Thoracic aorta (tissue), 2 donors: Measurements from ENCODE around the gene DIP2A. TPM values are rescaled to one million over a fixed set of nuclear protein-coding genes. Genes with fewer than 3 reads are reported as not detected.

ENCODE experiments used
- ATAC-seq: fragments of 150-250 bp; one replicate; pipeline ENCODE4 v1.8.0; 2017; ENCODE audit warnings: low read depth; ENCODE audit not compliant: insufficient number of reproducible peaks, low FRiP score
- DNase-seq: peaks from one replicate; pipeline ENCODE4 v3.0.0-alpha.2; 2020; ENCODE audit warnings: low spot score
- H3K27ac ChIP-seq, 2 donors: fragments of 200-600 bp; sonication (generic); 1 replicate in 1 of 2; 2 replicates in 1 of 2; pipeline ENCODE4 v1.5.1; 2016; ENCODE audit warnings: mild to moderate bottlenecking in 2 of 2, moderate library complexity in 2 of 2
- H3K27me3 ChIP-seq: fragments of 200-600 bp; sonication (generic); replicated peaks from 2 replicates; pipeline ENCODE4 v1.6.0; 2016; ENCODE audit warnings: mild to moderate bottlenecking; ENCODE audit not compliant: insufficient read depth
- H3K36me3 ChIP-seq: fragments of 200-600 bp; sonication (generic); one replicate; pipeline ENCODE4 v1.5.1; 2016
- H3K4me1 ChIP-seq, 2 donors: fragments of 200-600 bp; sonication (generic); 1 replicate in 1 of 2; 2 replicates in 1 of 2; pipeline versions ENCODE4 v1.5.1 to v1.6.0; 2016; ENCODE audit warnings: low read depth in 2 of 2, mild to moderate bottlenecking in 1 of 2; ENCODE audit not compliant: control insufficient read depth in 1 of 2
- H3K4me3 ChIP-seq: fragments of 200-600 bp; sonication (generic); 2 replicates; pipeline ENCODE4 v1.5.1; 2016; ENCODE audit warnings: mild to moderate bottlenecking
- H3K9me3 ChIP-seq: fragments of 200-600 bp; sonication (generic); 2 replicates; pipeline ENCODE4 v1.5.1; 2016
- total RNA-seq, 2 donors: library from RNA; depleted of rRNA; stranded (reverse); fragments of >200 nt; gene quantifications; one replicate each; pipeline versions ENCODE4 v1.1.0 to v1.2.3, GENCODE V29; 2016
- TF ChIP-seq, protein P1 (sequence below): fragments of 200-600 bp; sonication (generic); IDR thresholded peaks from one replicate; pipeline ENCODE4 v1.5.1; 2019; ENCODE audit warnings: antibody characterized with exemption

Gene DIP2A
- total RNA-seq, 2 donors from 2014 or later: 47.7 to 58.3 TPM

- no peak for ATAC-seq
Observed at GRCh38 chr21:46551636-46552241, 93.0 kb downstream of the DIP2A start.

DNA sequence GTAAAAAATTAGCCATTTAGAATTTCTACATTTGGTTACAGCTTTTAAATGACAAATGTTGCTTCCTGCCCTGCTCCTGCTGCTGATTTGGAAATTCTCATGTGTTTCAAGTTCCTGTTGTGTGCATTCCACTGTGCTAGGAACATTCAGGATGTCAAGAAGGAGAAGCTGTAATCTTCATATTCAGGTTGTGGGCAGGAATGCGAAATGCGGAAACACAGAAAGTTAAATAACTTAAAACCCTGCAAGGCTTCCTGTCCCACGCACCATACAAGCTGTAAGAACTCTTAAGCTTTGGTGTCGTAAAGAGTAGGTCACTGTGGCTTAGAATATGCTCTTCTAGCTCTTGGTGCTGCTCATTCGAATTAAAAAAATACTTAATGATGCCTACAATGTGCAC lies 93.6 kb downstream of the DIP2A start:
- TF ChIP-seq, protein P1, sequence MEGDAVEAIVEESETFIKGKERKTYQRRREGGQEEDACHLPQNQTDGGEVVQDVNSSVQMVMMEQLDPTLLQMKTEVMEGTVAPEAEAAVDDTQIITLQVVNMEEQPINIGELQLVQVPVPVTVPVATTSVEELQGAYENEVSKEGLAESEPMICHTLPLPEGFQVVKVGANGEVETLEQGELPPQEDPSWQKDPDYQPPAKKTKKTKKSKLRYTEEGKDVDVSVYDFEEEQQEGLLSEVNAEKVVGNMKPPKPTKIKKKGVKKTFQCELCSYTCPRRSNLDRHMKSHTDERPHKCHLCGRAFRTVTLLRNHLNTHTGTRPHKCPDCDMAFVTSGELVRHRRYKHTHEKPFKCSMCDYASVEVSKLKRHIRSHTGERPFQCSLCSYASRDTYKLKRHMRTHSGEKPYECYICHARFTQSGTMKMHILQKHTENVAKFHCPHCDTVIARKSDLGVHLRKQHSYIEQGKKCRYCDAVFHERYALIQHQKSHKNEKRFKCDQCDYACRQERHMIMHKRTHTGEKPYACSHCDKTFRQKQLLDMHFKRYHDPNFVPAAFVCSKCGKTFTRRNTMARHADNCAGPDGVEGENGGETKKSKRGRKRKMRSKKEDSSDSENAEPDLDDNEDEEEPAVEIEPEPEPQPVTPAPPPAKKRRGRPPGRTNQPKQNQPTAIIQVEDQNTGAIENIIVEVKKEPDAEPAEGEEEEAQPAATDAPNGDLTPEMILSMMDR: no peak
- Histone ChIP-seq H3K36me3 (peaks cover 42% of the 10 kb centered on the region), H3K4me1 (no peaks in the 10 kb centered on the region), H3K27ac (no peak overlapping the region), H3K9me3 (no peaks in the 10 kb centered on the region), H3K27me3 (no peaks in the 10 kb centered on the region), H3K4me3 (peak overlapping the region; percentile 50)
- ATAC-seq: no peak
- DNase-seq: no peak

More at GRCh38 chr21:46551636-46552241, 93.0 kb downstream of the DIP2A start:
- H3K4me1 ChIP-seq: no peaks in the 10 kb centered on the region
- no peaks in the 10 kb centered on the region for H3K27me3 ChIP-seq
- H3K36me3 ChIP-seq: peaks cover 40% of the 10 kb centered on the region
- no peaks in the 10 kb centered on the region for H3K9me3 ChIP-seq
- peak overlapping the region in 1 of 2 donors; percentile 26 for H3K27ac ChIP-seq
- peak overlapping the region; percentile 50 for H3K4me3 ChIP-seq
- DNase-seq: no peak
- TF ChIP-seq, protein P1: no peak

GRCh38 chr21:46552865-46553379 lies 94.2 kb downstream of the DIP2A start:
- Histone ChIP-seq H3K27me3 (no peaks in the 10 kb centered on the region), H3K36me3 (peaks cover 47% of the 10 kb centered on the region), H3K4me3 (no peak overlapping the region), H3K9me3 (no peaks in the 10 kb centered on the region), H3K27ac (no peak overlapping the region), H3K4me1 (no peaks in the 10 kb centered on the region)
- TF ChIP-seq, protein P1: no peak
- DNase-seq (no peak), ATAC-seq (no peak)

DNA sequence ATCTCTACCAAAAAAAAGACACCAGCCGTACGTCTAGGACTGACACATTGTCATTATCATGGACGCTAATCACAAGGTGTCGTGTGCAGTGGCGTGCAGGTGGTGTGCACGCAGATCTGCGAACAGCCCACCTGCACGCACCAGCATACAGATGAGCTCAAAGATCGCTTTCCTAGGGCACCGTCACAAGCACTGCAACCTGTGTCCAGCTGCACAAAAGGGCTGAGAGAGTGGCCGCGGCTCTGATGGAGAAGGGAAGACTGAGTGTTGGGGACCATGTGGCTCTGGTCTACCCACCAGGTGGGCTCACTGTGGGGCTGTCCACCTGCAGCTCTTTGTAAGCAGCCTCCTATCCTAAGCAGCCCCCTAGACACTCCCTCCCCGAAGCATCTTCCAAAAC lies 95.3 kb downstream of the DIP2A start:
- TF ChIP-seq, protein P1: no peak
- H3K36me3 ChIP-seq: peaks cover 47% of the 10 kb centered on the region
- no peaks in the 10 kb centered on the region for H3K27me3 ChIP-seq
- ATAC-seq: no peak
- no peaks in the 10 kb centered on the region for H3K4me1 ChIP-seq
- no peak overlapping the region for H3K27ac ChIP-seq
- H3K9me3 ChIP-seq: no peaks in the 10 kb centered on the region
- DNase-seq: no peak
- H3K4me3 ChIP-seq: no peak overlapping the region

DNA sequence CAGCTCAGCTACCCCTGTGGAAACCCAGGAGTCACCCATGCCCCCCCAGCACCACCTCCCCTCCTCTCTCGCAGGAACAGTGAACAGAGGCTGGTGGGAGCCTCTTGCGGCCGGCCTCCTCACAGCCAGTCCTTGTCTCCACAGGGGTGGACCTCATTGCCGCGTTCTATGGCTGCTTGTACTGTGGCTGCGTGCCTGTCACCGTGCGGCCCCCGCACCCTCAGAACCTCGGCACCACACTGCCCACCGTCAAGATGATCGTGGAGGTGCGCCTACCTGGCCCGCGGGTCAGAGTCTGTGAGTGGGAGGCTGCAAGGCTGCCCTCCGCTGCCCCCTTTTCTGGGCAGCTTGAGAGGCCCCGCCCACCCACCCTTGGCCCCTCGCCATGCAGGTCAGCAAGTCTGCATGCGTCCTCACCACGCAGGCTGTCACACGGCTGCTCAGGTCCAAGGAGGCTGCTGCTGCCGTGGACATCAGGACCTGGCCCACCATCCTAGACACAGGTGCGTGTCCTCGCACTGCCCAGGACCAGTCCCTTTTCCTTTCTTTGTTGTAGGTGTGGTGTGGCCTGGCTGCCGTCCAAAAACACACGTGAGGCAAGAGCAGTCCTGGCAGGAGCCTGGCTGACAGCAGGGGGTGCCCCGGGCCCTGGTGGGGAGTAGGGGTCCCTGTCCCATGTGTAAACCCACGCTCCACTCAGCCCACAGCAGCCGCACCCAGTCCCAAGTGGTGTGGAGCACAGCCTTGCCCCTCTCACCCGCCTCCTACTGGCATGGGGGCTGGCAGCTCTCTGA lies 95.9 kb downstream of the DIP2A start:
- H3K4me3 ChIP-seq: no peak overlapping the region
- H3K27ac ChIP-seq: no peak overlapping the region
- H3K36me3 ChIP-seq: peaks cover 47% of the 10 kb centered on the region
- H3K4me1 ChIP-seq: no peaks in the 10 kb centered on the region
- H3K27me3 ChIP-seq: no peaks in the 10 kb centered on the region
- DNase-seq (no peak), ATAC-seq (no peak)
- no peaks in the 10 kb centered on the region for H3K9me3 ChIP-seq
- TF ChIP-seq, protein P1: no peak
